ENCODE data around the gene ZFAND3. TPM values are rescaled to one million over a fixed set of nuclear protein-coding genes. Genes with fewer than 3 reads are reported as not detected.

The ZFAND3 gene
- total RNA-seq, 6 experiments from 2014 or later = 75.2 to 93.2 (median 87.0) TPM

DNA sequence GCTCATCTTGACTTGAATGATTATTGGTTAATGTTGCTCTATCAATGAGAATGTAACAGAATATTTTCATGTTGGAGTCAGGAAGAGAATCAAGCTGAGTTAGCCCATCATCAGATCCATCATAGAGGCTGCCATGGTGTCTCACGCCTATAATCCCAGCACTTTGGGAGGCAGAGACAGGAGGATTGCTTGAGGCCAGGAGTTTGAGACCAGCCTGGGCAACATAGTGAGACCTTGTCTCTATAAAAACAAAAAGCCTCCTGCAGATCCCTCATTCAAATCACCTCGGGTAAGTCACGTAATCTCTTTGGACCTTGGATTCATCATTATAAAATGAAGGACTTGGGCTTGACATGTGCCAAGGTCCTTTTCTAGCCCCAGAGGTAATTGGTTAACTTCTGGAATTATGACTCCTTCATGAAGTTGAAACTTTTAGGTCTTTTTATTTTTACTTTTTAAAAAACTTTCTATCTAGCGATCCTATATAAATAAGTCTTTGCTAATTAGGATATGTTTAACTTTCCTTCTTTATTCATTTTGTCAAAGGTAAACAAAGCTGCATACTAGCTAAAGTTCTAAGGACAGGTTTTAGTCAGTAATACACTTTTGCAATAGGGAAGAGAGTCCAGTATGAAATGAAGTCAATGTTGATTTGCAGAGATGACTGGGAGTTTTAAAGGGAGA is 110.9 kb downstream of the ZFAND3 start:
- Mint-ChIP-seq H3K36me3 (ENCODE audit: low read depth) (peaks cover 8% of the 10 kb centered on the region; the same call in 1 of the 2 replicates), H3K27ac (no peak overlapping the region), H3K9me3 (no peaks in the 10 kb centered on the region), H3K27me3 (ENCODE audit: insufficient read depth) (peaks cover 2% of the 10 kb centered on the region), H3K4me3 (no peak overlapping the region), H3K4me1 (ENCODE audit: low read depth) (peaks cover 23% of the 10 kb centered on the region)
- no peak for DNase-seq
- TF ChIP-seq, protein P1, sequence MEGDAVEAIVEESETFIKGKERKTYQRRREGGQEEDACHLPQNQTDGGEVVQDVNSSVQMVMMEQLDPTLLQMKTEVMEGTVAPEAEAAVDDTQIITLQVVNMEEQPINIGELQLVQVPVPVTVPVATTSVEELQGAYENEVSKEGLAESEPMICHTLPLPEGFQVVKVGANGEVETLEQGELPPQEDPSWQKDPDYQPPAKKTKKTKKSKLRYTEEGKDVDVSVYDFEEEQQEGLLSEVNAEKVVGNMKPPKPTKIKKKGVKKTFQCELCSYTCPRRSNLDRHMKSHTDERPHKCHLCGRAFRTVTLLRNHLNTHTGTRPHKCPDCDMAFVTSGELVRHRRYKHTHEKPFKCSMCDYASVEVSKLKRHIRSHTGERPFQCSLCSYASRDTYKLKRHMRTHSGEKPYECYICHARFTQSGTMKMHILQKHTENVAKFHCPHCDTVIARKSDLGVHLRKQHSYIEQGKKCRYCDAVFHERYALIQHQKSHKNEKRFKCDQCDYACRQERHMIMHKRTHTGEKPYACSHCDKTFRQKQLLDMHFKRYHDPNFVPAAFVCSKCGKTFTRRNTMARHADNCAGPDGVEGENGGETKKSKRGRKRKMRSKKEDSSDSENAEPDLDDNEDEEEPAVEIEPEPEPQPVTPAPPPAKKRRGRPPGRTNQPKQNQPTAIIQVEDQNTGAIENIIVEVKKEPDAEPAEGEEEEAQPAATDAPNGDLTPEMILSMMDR (IDR thresholded peaks at IDR 0.05) = no peak

DNA sequence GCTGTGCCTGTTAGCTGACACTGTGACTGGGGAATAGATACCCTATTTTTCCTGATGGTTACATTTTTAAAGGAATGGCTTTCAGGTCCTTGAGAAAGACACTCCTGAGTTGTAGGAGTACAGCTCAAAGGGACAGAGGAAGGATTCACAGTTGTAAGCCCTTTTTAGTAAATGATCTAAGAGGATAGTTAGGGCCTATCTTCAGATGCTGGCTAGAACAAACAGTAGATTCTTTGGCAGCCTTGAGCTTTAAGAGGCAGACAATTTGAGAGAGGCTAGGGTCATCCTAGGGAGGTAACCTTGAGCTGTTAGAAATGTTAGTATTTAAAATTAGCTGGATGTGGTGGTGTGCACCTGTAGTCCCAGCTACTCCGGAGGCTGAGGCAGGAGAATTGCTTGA is 111.5 kb downstream of the ZFAND3 start:
- Mint-ChIP-seq H3K36me3 (ENCODE audit: low read depth) (peaks cover 8% of the 10 kb centered on the region; the same call in 1 of the 2 replicates), H3K4me3 (no peak overlapping the region), H3K27me3 (ENCODE audit: insufficient read depth) (peaks cover 2% of the 10 kb centered on the region; the same call in 1 of the 2 replicates), H3K27ac (no peak overlapping the region; the same call in 1 of the 2 replicates), H3K9me3 (no peaks in the 10 kb centered on the region), H3K4me1 (ENCODE audit: low read depth) (peaks cover 28% of the 10 kb centered on the region)
- TF ChIP-seq, protein P1 (IDR thresholded peaks at IDR 0.05) = no peak
- DNase-seq = no peak

DNA sequence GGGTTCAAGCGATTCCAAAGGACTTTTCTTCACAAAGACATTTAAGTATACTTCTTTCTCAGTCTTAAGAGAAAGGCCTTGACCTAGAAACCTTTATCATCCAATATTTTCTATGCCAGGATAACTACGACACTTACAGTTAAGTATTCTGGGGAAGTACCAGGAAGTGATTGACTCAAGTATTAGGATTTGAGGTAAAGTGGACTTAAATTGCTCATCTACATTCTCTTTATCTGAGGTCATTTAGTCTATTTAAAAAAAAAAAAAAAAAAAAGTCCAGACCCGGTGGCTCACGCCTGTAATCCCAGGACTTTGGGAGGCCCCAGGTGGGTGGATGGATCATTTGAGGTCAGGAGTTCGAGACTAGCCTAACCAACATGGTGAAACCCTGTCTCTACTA is 114.7 kb downstream of the ZFAND3 start:
- peak; percentile 4 for DNase-seq
- Mint-ChIP-seq H3K27me3 (ENCODE audit: insufficient read depth) (no peaks in the 10 kb centered on the region), H3K9me3 (no peaks in the 10 kb centered on the region), H3K36me3 (ENCODE audit: low read depth) (peaks cover 13% of the 10 kb centered on the region), H3K27ac (no peak overlapping the region), H3K4me3 (no peak overlapping the region), H3K4me1 (ENCODE audit: low read depth) (peaks cover 55% of the 10 kb centered on the region)
- TF ChIP-seq, protein P1 (IDR thresholded peaks at IDR 0.05) = no peak

GRCh38 chr6:37936150-37936549 is 116.6 kb downstream of the ZFAND3 start:
- H3K27ac Mint-ChIP-seq = no peak overlapping the region; the same call in 1 of the 2 replicates

DNA sequence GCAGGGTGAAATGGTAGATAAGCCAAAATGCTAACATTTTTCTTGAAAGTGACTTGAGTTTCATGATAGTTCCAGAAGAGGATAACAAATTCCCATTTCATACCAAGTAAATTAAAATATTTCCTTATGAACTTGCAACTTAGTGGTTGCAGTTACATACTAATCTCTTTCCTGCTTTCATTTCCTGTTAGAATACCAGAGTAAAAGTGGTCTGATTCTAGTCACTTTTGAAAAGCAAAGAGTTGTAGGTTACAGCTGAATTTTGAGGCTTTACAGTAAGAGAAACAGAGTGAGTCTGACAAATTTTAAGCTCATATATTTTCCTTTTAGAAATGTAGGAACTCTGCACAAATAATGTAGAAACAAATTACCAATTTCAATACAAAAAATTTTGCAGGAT is 117.4 kb downstream of the ZFAND3 start:
- no peak for DNase-seq
- no peaks in the 10 kb centered on the region for H3K9me3 Mint-ChIP-seq
- no peak overlapping the region for H3K27ac Mint-ChIP-seq

More at GRCh38 chr6:37936150-37936549, 116.6 kb downstream of the ZFAND3 start:
- H3K9me3 Mint-ChIP-seq = no peaks in the 10 kb centered on the region
- peaks cover 53% of the 10 kb centered on the region for H3K4me1 Mint-ChIP-seq (ENCODE audit: low read depth)
- TF ChIP-seq, protein P1 (IDR thresholded peaks at IDR 0.05) = no peak
- H3K4me3 Mint-ChIP-seq = no peak overlapping the region
- H3K36me3 Mint-ChIP-seq (ENCODE audit: low read depth) = peaks cover 16% of the 10 kb centered on the region
- DNase-seq = no peak
- H3K27me3 Mint-ChIP-seq (ENCODE audit: insufficient read depth) = no peaks in the 10 kb centered on the region

More for the DNA sequence above, 117.4 kb downstream of the ZFAND3 start:
- TF ChIP-seq, protein P1 (IDR thresholded peaks at IDR 0.05) = no peak
- no peaks in the 10 kb centered on the region for H3K27me3 Mint-ChIP-seq (ENCODE audit: insufficient read depth)
- peaks cover 53% of the 10 kb centered on the region for H3K4me1 Mint-ChIP-seq (ENCODE audit: low read depth)
- no peak overlapping the region for H3K4me3 Mint-ChIP-seq
- H3K36me3 Mint-ChIP-seq (ENCODE audit: low read depth) = peaks cover 12% of the 10 kb centered on the region
